Body of pancreas (tissue), 4 donors: Measurements from ENCODE around the gene MST1R.

ENCODE experiments used
- CTCF ChIP-seq, 7 experiments: fragments of 450-650 bp in 4 of 7; fragments of 200-600 bp in 3 of 7; sonication (generic) in 3 of 7; IDR thresholded peaks; one replicate each; pipeline ENCODE4 v1.5.1; 2016 to 2019; ENCODE audit warnings: antibody characterized with exemption in 7 of 7
- POLR2A ChIP-seq, 3 donors: fragments of 450-650 bp; IDR thresholded peaks; one replicate each; pipeline ENCODE4 v1.6.1; 2016; ENCODE audit warnings: antibody characterized with exemption in 3 of 3, mild to moderate bottlenecking in 2 of 3

DNA sequence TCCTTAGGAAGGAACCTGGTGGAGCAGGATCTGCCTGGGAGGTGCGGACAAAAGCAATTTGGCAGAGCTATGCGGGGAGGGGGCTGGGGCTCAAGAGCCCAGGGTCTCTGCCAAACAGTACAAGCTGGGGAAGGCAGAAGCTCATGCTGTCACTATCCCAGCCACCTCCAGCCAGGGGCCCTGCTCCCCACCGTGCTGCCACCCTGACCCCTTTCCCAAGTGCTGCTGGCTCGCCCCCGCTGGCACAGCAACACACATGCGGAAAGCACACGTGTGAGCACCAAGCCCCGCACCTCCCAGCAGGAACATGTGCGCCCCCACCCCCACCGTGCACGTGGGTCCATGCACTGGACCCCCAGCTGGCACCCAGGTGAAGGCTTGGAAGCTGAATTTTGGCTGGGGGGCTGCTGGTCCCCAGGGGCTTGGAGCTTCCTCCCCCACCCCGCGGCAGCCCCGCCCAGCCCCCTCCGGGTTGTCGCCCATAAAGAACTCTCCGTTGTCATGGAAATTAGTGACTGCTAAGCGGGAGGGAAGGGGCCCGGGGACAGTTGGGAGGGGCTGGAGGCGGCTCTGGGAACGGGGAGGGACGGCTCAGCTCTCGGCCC is 34.7 kb downstream of the MST1R start:
- no peak for TF ChIP-seq CTCF (IDR thresholded peaks at IDR 0.05)
- no peak for TF ChIP-seq POLR2A (IDR thresholded peaks at IDR 0.05)
